ENCODE results near the gene CCM2.
A peak's percentile ranks its signal among the peaks of the same experiment; 100 is the strongest.

The CCM2 gene

DNA sequence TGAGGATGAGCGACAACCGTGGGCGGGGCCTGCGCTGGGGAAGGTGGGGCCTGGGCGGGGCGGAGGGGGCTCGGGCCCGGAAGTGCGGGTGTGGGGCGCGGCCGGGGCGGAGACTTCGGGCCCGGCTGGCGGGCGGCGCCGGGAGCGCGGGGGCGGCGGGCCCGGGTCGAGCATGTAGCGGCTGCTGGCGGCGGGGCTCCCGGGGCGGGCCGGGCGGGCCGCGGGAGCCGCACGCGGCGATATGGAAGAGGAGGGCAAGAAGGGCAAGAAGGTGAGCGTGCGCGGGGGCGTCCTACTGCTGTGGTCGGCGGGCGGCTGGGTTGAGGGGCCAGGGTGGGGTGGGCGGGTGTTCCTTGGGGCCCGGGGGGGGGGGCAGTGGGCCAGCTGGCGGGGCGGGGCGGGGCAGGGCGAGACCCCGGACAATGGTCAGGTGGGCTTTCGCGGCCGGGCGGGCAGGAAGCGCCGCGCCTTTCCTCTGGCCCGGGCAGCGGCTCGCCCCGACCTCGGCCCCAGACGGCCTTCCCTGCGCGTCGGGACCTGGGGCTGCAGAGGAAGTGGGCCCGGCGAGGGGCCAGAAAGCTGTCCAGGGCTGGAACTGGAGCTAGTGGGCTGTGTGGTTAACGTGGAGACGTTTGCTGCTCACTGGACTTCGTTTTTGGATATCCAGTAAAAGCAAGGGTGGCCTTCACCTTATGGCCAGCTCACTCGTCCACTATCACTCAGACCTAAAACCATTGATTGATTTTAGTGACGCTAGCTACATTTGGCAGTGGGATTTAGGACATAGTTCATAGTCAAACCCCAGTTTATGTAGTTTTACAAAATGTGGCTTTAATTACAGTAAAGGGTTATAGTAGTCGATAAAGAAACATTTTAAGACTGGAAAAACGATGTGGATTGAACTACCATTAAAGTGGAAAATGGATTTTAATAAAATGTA lies at the start of gene CCM2:
Gene CCM2, plus strand, starts transcription at position 109 of the 940 bp plus-strand sequence. Its CDS starts 133 bp downstream, at position 242.
- intact Hi-C loops (cut with DNase I): loop anchor here (1.0 to 5.0 kb wide), 2 partner anchors 89 to 112 kb away; partner anchors contain the start of gene TBRG4
- DNase-seq: peak in 13 of 42 donors; percentile 10 to 99 (median 26)

DNA sequence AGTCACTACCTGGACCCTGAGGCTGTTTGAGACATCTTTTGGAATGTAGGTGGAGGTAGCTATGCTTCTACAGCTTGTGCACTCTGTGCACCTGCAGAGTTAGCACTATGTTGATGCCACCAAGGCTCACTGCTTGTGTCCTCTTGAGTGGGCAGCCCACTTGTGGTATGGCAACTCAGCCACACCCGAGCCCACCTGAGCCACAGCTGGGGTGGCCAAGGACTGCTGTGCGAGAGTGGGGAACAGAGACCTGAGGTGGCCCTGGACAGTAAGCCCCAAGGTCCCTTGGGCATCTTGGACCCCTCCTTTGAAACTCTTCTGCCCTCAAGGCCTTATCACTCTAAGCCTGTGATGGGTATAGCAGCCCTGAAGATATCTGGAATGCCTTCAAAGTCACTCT lies 46.8 kb upstream of the CCM2 start:
- DNase-seq: peak in 2 of 42 donors; percentile 29 to 33

DNA sequence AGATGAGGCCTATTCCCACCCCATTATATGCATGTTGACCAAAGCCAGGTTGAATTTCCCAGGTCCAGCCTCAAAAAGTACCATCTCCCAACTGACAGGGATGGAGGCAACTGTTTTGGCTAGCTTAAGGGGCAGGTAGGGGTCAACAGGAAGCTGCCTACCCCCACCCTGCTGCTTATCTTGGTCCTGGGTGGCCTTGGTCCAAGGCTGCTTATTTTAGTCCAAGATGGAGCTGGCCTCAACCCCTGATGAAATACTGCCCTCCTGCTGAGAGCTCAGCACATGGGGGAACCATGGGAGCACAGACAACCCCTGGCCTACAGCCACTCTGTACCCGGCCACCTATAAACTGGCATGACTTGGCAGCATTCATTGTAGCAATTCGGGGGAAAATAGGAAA lies 44.3 kb upstream of the CCM2 start:
- intact Hi-C loops (cut with DNase I): no loop called here
- DNase-seq: peak in 1 of 42 donors; percentile 21

More for the DNA sequence above, 46.8 kb upstream of the CCM2 start:
- intact Hi-C loops (cut with DNase I): no loop called here

DNA sequence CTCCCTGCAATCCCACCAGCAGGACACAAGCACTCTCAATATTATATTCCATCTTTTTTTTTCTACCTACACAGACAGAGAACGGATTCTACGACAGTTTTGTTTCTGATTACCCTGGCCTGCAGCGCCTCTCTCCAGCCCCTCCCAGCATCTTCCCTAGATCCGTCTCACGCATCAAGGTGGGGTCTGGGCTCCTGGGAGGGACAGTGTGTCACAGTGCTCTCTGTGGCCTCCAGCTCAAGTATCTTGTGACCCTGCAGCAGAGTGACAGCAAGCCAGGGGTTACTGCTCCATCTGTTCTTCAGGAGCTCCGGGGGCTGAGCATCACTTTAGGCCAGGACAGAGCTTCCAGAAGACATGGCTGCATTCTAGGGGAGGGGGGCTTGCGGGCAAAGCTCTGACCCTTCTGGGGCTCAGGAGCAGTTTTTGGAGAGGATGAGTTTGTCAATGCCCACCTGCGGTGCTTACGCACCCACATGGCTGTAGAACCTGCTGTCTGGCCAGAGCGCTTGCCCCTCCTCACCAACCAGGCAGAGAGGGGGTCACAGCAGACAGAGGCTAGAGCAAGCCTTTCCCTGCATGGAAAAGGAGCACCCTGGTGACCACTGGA lies 43.7 kb upstream of the CCM2 start:
- intact Hi-C loops (cut with DNase I): no loop called here
- DNase-seq: peak in 1 of 42 donors; percentile 12

DNA sequence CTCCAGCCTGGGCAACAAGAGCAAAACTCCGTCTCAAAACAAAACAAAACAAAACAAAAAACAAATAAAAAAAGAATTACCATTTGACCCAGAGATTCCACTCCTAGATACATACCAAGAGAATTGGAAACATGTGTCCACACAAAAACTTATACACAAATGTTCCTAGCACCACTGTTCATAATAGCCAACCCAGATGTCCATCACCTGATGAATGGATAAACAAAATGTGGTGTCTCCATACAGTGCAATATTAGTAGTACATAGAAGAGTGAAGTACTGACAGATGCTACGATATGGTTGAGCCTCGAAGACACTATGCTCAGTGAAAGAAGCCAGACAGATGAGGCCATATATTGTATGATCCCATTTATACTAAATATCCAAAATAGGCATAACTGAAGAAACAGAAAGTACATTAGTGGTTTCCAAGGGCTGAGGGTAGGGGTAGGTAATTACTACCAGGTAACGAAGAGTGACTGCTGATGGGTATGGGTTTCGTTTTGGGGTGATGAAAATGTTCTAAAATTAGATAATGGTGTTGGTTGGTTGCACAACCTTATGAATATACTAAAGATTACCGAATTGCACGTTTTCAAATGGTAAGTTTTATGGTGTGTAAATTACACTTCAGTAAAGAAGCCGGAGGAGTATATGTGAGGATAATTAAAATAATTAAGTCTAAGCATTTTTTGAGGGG lies 41.2 kb upstream of the CCM2 start:
- DNase-seq: no peak
- intact Hi-C loops (cut with DNase I): no loop called here

DNA sequence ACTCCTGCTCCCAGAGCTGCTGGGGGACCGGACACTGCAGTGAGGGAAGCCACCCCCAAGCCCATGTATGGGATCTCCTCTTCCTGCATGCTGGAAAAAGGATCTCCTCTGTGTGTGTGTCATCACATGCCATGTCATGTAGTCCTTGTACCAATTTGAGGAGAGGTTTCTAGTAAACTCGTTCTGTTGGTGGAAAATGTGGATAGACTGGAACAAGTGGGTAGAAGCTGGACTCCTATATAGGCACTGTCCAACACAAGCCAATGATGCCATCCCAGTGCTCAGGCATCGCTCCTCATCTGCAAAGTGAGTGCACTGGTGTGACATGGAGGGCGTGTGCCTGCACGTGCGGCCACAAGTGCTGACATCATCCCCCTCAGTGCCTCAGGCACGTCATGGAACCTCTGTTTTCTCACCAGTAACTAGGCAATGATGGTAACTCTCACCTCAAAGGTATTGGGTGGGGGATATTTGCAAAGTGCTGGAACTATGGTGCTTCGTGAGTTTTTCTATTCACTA lies 40.5 kb upstream of the CCM2 start:
- DNase-seq: peak in 2 of 42 donors; percentile 12 to 14
- intact Hi-C loops (cut with DNase I): no loop called here

DNA sequence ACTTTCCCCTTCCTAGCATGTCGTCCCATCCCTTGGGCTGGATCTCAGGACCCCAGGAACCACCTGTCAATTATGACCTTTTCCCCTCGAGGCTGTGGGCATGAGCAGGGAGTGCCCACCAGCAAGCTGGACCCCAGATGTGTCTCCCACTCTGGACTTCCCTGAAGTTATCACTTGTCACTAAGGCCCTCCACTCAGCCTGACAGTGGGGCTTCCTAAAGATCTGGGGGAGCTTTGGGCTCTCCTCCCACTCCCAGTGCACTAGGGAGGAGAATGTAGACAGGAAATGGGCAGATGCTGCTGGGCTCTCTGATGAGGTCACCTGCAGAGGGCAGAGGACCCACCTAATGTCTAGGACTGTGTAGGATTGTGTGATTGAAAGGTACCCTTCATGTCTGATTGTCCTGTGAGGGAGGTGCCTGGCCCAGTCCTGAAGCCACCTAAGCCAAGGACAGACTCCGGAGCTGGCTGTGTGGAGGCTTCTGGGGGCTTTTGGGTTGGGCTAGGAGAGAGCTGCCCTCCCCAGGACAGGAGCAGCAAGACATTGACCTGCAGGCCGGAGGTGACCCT lies 39.9 kb upstream of the CCM2 start:
- peak in 2 of 42 donors; percentile 4 to 22 for DNase-seq
- intact Hi-C loops (cut with DNase I): no loop called here

DNA sequence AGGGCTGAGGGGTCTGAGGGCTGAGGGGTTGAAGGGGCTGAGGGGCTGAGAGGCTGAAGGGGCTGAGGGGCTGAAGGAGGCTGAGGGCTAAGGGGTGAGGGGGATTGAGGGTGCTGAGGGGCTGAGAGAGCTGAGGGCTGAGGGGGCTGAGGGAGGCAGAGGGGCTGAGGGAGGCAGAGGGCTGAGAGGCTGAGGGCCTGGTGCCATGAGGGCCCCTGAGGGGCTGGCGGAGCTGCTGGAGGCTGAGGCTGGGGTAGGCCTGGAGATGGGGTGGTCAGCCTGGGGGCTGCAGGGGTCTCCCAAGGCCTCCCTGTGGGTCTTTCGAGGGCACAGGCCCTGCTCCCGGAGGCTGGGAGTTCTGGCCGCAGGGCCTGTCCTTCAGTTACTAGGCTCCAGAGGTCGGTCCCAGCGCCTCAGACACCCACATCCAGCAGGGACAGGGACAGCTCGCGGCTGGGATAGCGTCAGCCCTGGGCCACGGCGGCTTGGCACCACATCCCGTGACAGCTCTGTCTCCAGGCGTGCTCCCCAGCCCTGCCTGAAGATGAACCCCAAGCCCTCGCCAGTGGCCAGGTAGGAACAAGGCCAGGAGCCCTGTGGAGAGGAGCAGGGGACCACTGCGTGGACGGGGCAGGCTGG lies 38.0 kb upstream of the CCM2 start:
- intact Hi-C loops (cut with DNase I): no loop called here
- DNase-seq: peak in 5 of 42 donors; percentile 8 to 47 (median 28)

DNA sequence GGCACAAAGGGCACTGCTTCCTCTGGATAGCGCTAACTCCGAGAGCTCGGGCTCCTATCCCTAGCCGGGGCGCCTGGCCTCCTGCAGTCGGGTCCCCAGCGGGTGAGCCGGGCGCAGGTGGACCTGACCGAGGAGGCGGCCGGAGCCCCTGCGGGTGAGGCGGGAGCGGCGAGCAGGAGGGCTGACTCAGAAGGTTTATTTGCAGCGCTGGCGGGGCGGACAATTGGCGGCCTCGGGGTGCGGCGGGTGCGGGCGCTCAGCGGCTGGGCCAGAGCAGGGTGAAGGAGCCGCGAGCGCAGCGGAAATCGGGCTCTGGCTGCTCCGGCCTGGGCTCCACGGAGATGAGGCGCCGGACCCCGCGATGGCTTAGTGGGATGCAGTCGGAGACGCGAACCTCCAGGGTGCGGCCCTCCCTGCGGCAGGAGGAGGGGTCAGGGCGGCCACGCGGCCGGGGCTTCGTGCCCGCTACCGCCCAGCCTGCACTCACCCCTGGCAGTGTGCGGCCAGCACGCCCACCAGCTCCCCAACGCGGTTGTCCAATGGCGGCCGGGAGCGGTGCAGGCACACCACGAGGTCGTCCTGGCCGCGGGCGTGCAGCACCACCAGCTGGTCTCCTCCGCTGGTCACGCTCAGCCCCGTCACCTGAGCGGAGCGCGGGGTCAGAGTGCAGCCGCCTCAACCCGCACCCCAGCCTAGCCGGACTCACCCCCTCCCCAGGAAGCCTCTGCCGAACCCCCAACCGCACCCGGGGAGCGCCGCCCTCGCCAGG lies 37.3 kb upstream of the CCM2 start:
- intact Hi-C loops (cut with DNase I): no loop called here

DNA sequence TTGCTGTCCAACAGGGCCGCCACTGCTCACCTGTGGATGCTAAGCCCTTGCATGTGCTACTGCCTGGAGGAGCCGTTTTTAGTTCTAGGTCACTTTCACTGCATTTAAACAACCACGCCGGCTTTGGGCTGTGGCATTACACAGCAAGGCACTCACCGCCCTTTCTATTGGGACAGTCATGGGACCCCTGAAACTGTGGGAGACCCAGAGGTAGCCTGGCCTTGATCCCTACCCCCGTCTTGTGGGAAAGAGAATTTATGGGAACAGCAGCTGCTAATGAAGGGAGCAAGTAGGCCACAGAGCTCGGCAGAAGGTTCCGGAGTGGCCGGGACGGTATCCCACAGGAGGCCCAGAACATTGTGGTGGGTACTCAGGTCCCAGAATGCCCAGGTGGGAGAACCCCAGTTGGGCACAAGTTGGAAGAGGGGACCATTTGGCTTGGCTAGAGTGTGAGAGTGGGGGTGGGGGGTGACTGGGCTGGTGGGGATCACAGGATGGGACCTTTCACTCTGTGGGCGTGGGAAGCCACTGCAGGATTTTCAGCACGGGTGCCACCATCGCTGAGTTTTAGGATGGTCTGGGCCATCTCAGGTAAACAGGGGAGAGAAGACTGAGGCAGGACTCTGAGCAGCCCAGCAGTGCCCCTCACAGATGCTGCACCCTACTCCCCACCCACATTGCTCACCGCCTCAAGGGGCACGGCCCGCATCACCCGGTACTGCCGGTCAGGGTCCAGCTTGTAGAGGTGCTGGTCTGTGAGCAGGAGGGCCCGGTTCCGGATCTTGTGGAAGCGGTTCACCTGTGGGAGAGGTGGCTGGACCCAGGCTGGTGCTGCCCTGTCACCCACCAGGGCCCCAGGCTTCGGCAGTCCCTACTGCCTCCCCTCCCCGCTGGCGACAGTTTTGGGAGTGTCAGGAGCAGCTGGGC lies 36.4 kb upstream of the CCM2 start:
- DNase-seq: peak in 3 of 42 donors; percentile 10 to 30 (median 30)
- intact Hi-C loops (cut with DNase I): no loop called here

More for the DNA sequence above, 37.3 kb upstream of the CCM2 start:
- DNase-seq: peak in 18 of 42 donors; percentile 15 to 64 (median 38)

DNA sequence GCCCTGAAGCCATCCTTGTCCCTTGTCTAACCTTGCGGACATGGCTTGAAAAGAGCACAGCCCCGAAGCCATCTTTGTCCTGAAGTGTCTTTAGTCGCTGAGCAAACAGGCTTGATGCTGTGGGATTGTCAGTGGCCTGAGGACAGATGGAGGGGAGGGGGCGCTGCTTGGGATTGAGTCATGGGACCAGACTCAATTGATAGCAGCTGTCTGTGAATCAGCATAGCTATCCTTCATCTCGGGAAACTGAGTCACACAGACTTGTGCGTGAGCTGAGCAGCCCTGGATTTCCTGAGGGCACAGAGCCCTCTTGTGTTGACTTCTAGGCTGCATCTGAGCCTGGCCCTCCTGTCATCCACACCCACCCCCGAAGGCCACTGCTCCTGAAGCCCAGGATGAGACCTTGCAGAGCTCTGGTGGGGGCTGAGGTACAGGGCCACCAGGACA lies 35.6 kb upstream of the CCM2 start:
- intact Hi-C loops (cut with DNase I): no loop called here
- DNase-seq: no peak

DNA sequence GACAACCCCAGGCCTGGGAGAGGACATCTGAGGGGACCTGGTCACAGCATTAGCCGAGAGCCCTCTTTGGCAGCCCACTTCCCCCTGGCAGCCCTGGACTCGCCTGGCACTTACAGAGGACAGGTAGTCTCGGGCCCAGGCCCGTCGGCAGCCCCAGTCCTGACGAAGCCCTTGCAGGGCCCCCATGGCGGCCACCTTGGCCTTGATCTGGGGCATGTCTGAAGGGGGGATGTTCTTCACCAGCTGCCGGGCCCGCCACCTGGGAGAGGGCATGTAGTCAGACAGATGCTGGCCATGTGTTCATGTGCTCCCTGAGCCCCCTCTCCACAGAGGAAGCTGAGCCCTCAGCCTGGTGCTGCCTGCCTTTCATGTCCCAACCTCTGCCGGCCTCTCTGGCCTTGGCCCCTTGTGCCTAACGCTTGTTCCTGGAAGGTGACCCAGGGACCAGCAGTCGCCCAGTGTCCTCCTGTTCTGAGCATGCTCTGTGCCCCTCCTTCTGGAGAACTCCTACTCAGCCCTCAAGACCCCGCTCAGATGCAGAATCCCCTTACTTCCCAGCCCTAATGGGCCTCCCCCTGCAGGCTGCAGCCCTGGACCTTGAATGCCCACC lies 35.1 kb upstream of the CCM2 start:
- DNase-seq: peak in 2 of 42 donors; percentile 10 to 27
- intact Hi-C loops (cut with DNase I): no loop called here

DNA sequence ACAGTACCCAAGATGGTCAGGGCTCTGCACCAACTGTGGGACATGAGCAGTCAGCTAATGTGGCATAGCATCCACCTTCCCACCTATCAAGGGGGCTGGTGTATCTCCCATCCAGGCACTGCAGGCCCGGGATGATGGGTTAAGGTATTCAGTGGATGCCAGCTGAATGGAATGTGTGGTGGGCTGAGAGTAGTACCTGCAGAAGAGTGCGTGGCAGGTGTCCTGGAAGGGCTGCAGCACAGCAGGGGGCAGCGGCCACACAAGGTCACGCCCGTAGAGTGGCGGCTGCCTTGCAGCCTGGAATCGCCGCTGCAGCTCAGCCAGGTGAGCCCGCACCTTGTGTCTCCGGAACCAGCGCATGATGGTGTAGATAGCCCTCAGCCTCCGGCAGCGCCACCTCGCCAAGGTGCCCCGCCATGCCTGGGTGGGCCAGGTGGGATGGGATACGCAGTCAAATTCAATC lies 34.5 kb upstream of the CCM2 start:
- peak in 1 of 42 donors; percentile 15 for DNase-seq

DNA sequence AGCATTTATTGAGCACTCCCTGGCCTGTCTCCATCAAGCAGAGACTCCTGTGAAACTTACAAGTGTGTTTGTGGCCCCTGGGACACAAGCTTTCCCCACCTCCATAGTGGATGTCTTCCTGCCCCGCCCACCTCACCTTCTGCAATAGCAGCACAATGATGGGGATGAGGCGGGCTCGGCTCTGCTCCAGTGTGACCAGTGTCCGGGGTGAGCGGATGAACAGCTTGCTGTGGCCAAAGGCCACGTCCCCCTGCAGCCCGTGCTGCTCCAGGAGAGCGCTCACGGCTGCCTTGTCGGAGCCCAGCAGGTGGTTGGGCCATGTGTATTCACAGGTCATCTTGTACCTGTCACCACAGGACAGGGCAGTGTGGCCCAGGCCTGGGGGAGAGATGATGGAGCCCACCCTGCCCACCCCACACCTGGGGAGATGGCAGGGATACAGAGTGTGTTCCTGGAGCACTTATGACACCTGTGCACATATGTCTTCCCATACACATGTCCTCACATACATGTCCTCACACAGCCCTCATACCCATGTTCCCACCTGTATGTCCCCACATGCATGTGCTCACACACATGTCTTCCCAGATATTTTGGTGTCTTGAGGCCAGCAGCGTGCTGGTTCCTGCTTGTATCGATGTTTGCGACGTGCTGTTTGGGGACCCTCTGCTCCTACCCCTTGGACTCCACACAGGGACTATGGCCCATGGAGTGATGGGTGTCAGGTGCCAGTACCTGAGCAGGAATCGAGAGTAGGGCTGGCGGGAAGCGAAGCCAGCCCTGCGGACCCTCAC lies 33.9 kb upstream of the CCM2 start:
- DNase-seq: peak in 2 of 42 donors; percentile 7 to 25
- intact Hi-C loops (cut with DNase I): no loop called here

More for the DNA sequence above, 34.5 kb upstream of the CCM2 start:
- intact Hi-C loops (cut with DNase I): no loop called here
